Caco-2 (cell line): Measurements from ENCODE around the gene ZNF491. TPM values are rescaled to one million over a fixed set of nuclear protein-coding genes. Genes with fewer than 3 reads are reported as not detected.

Source experiments
- BruUV-seq: library from RNA; stranded (reverse); fragments of 400-500 nt; replicated peaks from 2 replicates; lab custom pipeline; 2021; lab: Mats Ljungman, UMichigan
- CTCF ChIA-PET: fragments of 300-600 bp; sonication (Branson Sonifier 250); formaldehyde crosslinking; loops from one replicate; lab custom pipeline; 2022; ENCODE audit warnings: antibody characterized with exemption; lab: Charles Lee
- POLR2A ChIA-PET: fragments of 300-600 bp; sonication (Branson Sonifier 250); formaldehyde crosslinking; loops from one replicate; lab custom pipeline; 2022; ENCODE audit warnings: antibody characterized with exemption; lab: Charles Lee
- DNase-seq, 2 experiments: peaks; one replicate each; pipeline versions ENCODE4 v3.0.0 to v3.0.0-alpha.2; 2020 to 2022
- H3K27me3 ChIP-seq: replicated peaks from 2 replicates; pipeline ENCODE4 v1.6.0; 2011; ENCODE audit warnings: low read length; ENCODE audit not compliant: control insufficient read depth, insufficient read depth
- H3K36me3 ChIP-seq: 2 replicates; pipeline ENCODE4 v1.5.1; 2011; ENCODE audit warnings: low read length; ENCODE audit not compliant: control insufficient read depth, insufficient read depth
- H3K4me1 ChIP-seq: fragments of 250-450 bp; sonication (Bioruptor Pico); 2 replicates; pipeline ENCODE4 v1.5.1; 2020; ENCODE audit warnings: mild to moderate bottlenecking
- H3K4me3 ChIP-seq: 2 replicates; pipeline ENCODE4 v1.5.1; 2011; ENCODE audit warnings: low read depth, mild to moderate bottlenecking, control low read depth, low read length
- H3K9me3 ChIP-seq: fragments of 250-450 bp; sonication (Bioruptor Pico); 2 replicates; pipeline ENCODE4 v1.5.1; 2020; ENCODE audit warnings: mild to moderate bottlenecking, moderate library complexity
- H3K27ac Mint-ChIP-seq: one replicate; pipeline ENCODE4 v1.8.0; 2022; ENCODE audit warnings: mixed read lengths; ENCODE audit not compliant: unreplicated experiment
- H3K27me3 Mint-ChIP-seq: one replicate; pipeline ENCODE4 v1.8.0; 2022; ENCODE audit warnings: mixed read lengths; ENCODE audit not compliant: insufficient read depth, unreplicated experiment
- H3K36me3 Mint-ChIP-seq: one replicate; pipeline ENCODE4 v1.8.0; 2022; ENCODE audit warnings: mild to moderate bottlenecking, mixed read lengths; ENCODE audit not compliant: insufficient read depth, unreplicated experiment
- H3K4me1 Mint-ChIP-seq: one replicate; pipeline ENCODE4 v1.8.0; 2022; ENCODE audit warnings: low read depth, mixed read lengths; ENCODE audit not compliant: unreplicated experiment
- H3K4me3 Mint-ChIP-seq: one replicate; pipeline ENCODE4 v1.8.0; 2022; ENCODE audit warnings: mild to moderate bottlenecking, moderate library complexity, mixed read lengths; ENCODE audit not compliant: unreplicated experiment
- H3K9me3 Mint-ChIP-seq: one replicate; pipeline ENCODE4 v1.8.0; 2022; ENCODE audit warnings: mixed read lengths; ENCODE audit not compliant: unreplicated experiment
- intact Hi-C: fragments of 100-400 bp; cut with micrococcal nuclease; formaldehyde crosslinking; loops from one replicate; pipeline ENCODE4 v1.10.0; 2022; ENCODE audit not compliant: unreplicated experiment
- total RNA-seq: library from RNA; stranded (reverse); gene quantifications from 2 replicates; pipeline ENCODE4 v1.2.3, GENCODE V29; 2022
- TF ChIP-seq, protein P1 (sequence below), 2 experiments: fragments of 200-600 bp in 1 of 2; IDR thresholded peaks; 1 replicate in 1 of 2; 2 replicates in 1 of 2; pipeline versions ENCODE4 v1.5.1 to v1.8.0; 2011 to 2022; ENCODE audit warnings: antibody characterized with exemption in 1 of 2, control low read depth in 1 of 2, inconsistent platforms in 1 of 2, low read depth in 1 of 2, low read length in 1 of 2, mild to moderate bottlenecking in 1 of 2, moderate library complexity in 1 of 2; ENCODE audit not compliant: insufficient read depth in 1 of 2, severe bottlenecking in 1 of 2, unreplicated experiment in 1 of 2

Gene ZNF491
- total RNA-seq, 1 experiment from 2014 or later, result 0.20 TPM

DNA sequence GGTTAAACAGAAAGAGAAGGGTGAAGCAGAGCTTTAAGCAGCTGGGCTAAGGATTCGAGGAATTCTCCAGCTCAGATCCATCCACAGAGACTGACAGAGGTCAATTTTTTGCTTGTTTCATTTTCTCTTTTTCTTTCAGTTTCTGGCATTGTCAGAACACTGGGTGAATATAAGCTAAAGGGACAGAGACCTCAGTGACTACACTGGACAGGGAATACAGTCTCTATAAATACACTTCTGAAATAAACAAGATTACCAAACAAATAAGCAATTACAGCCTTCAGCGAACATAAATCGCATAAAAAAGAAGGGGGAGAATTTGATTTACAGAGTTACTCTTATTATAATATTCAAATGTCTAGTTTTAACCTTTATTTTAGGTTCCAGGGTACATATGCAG lies 35.2 kb upstream of the ZNF491 start:
- H3K27me3 Mint-ChIP-seq, result no peaks in the 10 kb centered on the region

DNA sequence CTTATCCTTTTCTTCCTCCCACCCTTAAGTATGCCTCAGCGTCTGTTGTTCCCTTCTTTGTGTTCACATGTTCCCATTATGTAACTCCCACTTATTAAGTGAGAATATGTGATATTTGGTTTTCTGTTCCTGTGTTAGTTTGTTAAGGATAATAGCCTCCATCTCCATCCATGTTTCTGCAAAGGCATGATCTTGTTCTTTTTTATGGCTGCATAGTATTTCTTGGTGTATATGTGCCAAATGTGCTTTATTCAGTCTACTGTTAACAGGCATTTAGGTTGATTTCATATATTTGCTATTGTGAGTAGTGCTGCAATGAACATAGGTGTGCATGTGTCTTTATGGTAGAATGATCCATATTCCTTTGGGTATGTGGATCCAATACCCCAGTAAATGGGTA lies 34.7 kb upstream of the ZNF491 start:
- no TSS peak for BruUV-seq
- no peak overlapping the region for H3K27ac Mint-ChIP-seq
- DNase-seq, result no peak
- H3K4me1 Mint-ChIP-seq, result peaks cover under 1% of the 10 kb centered on the region
- H3K4me3 Mint-ChIP-seq, result no peak overlapping the region
- TF ChIP-seq, protein P1, sequence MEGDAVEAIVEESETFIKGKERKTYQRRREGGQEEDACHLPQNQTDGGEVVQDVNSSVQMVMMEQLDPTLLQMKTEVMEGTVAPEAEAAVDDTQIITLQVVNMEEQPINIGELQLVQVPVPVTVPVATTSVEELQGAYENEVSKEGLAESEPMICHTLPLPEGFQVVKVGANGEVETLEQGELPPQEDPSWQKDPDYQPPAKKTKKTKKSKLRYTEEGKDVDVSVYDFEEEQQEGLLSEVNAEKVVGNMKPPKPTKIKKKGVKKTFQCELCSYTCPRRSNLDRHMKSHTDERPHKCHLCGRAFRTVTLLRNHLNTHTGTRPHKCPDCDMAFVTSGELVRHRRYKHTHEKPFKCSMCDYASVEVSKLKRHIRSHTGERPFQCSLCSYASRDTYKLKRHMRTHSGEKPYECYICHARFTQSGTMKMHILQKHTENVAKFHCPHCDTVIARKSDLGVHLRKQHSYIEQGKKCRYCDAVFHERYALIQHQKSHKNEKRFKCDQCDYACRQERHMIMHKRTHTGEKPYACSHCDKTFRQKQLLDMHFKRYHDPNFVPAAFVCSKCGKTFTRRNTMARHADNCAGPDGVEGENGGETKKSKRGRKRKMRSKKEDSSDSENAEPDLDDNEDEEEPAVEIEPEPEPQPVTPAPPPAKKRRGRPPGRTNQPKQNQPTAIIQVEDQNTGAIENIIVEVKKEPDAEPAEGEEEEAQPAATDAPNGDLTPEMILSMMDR (IDR thresholded peaks at IDR 0.05; ENCODE audit: insufficient read depth in 1 of 2, low read depth in 1 of 2, low read length in 1 of 2, severe bottlenecking in 1 of 2, unreplicated experiment in 1 of 2), result no peak
- POLR2A ChIA-PET, result no interaction called here
- intact Hi-C loops, result no loop called here
- Histone ChIP-seq H3K4me3 (no peak overlapping the region), H3K9me3 (no peaks in the 10 kb centered on the region), H3K36me3 (no peaks in the 10 kb centered on the region), H3K27me3 (no peaks in the 10 kb centered on the region), H3K4me1 (peaks cover 11% of the 10 kb centered on the region)
- H3K9me3 Mint-ChIP-seq, result peaks cover 20% of the 10 kb centered on the region
- CTCF ChIA-PET, result no interaction called here
- H3K36me3 Mint-ChIP-seq, result peaks cover 9% of the 10 kb centered on the region
- H3K27me3 Mint-ChIP-seq, result no peaks in the 10 kb centered on the region

More for the DNA sequence above, 35.2 kb upstream of the ZNF491 start:
- no peaks in the 10 kb centered on the region for H3K36me3 ChIP-seq
- no peak for DNase-seq
- Mint-ChIP-seq H3K27ac (no peak overlapping the region), H3K36me3 (peaks cover 9% of the 10 kb centered on the region), H3K4me3 (no peak overlapping the region), H3K9me3 (peaks cover 20% of the 10 kb centered on the region), H3K4me1 (no peaks in the 10 kb centered on the region)
- peaks cover 7% of the 10 kb centered on the region for H3K4me1 ChIP-seq
- no TSS peak for BruUV-seq
- no peaks in the 10 kb centered on the region for H3K27me3 ChIP-seq
- ChIA-PET CTCF (no interaction called here), POLR2A (no interaction called here)
- no peaks in the 10 kb centered on the region for H3K9me3 ChIP-seq
- TF ChIP-seq, protein P1 (IDR thresholded peaks at IDR 0.05; ENCODE audit: insufficient read depth in 1 of 2, low read depth in 1 of 2, low read length in 1 of 2, severe bottlenecking in 1 of 2, unreplicated experiment in 1 of 2), result no peak
- H3K4me3 ChIP-seq, result no peak overlapping the region
- intact Hi-C loops, result no loop called here

DNA sequence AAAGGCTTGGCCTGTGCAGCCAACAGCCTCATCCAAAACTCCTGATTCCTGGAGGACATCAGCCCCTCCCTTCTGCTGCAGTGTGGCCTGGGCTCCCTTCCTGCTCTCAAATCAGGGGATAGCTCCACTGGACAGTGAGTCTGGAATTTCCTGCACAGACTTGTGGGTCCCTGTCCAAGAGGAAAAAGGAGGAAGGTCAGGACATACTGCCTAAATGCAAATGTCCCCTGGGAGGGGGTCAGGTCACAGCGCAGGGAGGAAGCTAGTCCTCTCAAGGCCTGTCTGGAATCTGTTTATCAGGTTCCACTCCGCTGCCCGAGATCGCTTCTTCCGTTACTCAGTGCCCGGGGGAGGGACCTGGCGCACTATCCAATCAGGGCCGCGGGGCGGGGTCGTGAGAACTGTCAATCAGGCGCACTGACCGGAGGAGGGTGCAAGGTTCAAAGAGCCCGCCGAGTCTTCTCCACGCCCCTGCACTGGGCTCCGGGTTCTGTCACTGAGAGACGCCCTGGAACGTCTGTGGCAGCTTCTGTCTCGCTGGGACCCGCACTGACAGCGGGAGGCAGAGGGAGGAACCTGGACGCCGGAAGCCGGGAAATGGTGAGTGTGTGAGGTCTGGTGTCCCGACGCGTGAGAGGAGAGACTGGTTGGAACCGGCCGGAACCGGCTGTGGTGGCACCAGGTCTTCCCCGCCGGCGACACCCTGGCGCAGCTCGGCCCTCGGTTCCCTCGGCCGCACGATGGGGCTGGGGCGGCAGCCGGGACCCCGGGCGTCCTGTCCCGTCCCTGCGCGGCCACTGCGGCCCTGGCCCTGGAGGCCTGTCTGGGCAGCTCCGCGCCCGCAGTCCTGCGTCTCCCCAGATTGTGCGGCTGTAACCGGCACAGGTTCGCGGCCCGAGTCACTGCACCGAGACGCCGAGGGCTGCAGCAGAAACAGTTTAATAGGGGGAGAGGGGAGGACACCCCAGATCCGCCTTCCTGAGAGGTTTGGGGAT lies 31.4 kb upstream of the ZNF491 start, which contains the start of gene ZNF441:
Gene ZNF441 (plus strand): TSS at position 404 of the 995 bp plus-strand sequence. CDS start 194 bp downstream, at position 598.
- Histone ChIP-seq H3K27me3 (no peaks in the 10 kb centered on the region), H3K4me3 (peak within 1 kb of the TSS; percentile 72), H3K9me3 (peaks cover 5% of the 10 kb centered on the region; the same call in 1 of the 2 replicates), H3K4me1 (peaks cover 11% of the 10 kb centered on the region), H3K36me3 (no peaks in the 10 kb centered on the region)
- H3K4me3 Mint-ChIP-seq, result peak within 1 kb of the TSS; percentile 93
- peak; percentile 97 for DNase-seq
- peaks cover 5% of the 10 kb centered on the region for H3K4me1 Mint-ChIP-seq
- BruUV-seq, result no TSS peak
- intact Hi-C loops, result loop anchor here (1.0 to 2.0 kb wide), 2 partner anchors 28 to 72 kb away; no protein-coding TSS in a partner anchor
- peaks cover 15% of the 10 kb centered on the region for H3K9me3 Mint-ChIP-seq
- ChIA-PET CTCF (interaction anchor here (1.0 to 1.8 kb wide), 3 partner anchors 29 to 67 kb away, joined by 3 to 7 read pairs (median 7); partner anchors contain the start of gene ZNF823), POLR2A (interaction anchor here (0.6 to 1.2 kb wide), 3 partner anchors 27 to 127 kb away, joined by 4 to 9 read pairs (median 5); no protein-coding TSS in a partner anchor)
- no peaks in the 10 kb centered on the region for H3K27me3 Mint-ChIP-seq
- H3K36me3 Mint-ChIP-seq, result peaks cover 10% of the 10 kb centered on the region
- peak within 1 kb of the TSS; percentile 97 for H3K27ac Mint-ChIP-seq
- TF ChIP-seq, protein P1 (IDR thresholded peaks at IDR 0.05; ENCODE audit: insufficient read depth in 1 of 2, low read depth in 1 of 2, low read length in 1 of 2, severe bottlenecking in 1 of 2, unreplicated experiment in 1 of 2), result no peak
